CD4-positive, alpha-beta T cell (primary cell): ENCODE measurements around the gene CDKN2A. TPM values are rescaled to one million over a fixed set of nuclear protein-coding genes. Genes with fewer than 3 reads are reported as not detected.
A peak's percentile ranks its signal among the peaks of the same experiment; 100 is the strongest.

Source experiments
- ATAC-seq: fragments of 200-7000 bp; cut with Tn5 transposase; one replicate; pipeline ENCODE4 v1.10.0; 2022; ENCODE audit warnings: mild to moderate bottlenecking; ENCODE audit not compliant: poor library complexity
- CTCF ChIA-PET: fragments of 350-600 bp; sonication (Branson Sonifier 250); formaldehyde crosslinking; loops from one replicate; lab custom pipeline; 2021; ENCODE audit warnings: antibody characterized with exemption, inconsistent platforms; lab: Charles Lee
- POLR2A ChIA-PET: fragments of 350-600 bp; sonication (Branson Sonifier 250); formaldehyde crosslinking; loops from one replicate; lab custom pipeline; 2021; ENCODE audit warnings: antibody characterized with exemption, inconsistent platforms; lab: Charles Lee
- DNase-seq, 14 experiments: peaks; one replicate each; pipeline ENCODE4 v3.0.0-alpha.2; 2013 to 2020; ENCODE audit warnings: mixed read lengths in 2 of 14
- H3K27ac ChIP-seq, 2 donors: one replicate each; pipeline versions ENCODE4 v1.5.1 to v1.7.0; 2013; ENCODE audit warnings: low read length in 2 of 2, low read depth in 1 of 2, mild to moderate bottlenecking in 1 of 2
- H3K27me3 ChIP-seq, 2 experiments: 1 replicate in 1 of 2; 2 replicates in 1 of 2; pipeline versions ENCODE4 v1.6.1 to v1.7.0; 2013; ENCODE audit warnings: low read length in 2 of 2, control low read depth in 1 of 2, mild to moderate bottlenecking in 1 of 2, moderate library complexity in 1 of 2; ENCODE audit not compliant: insufficient read depth in 2 of 2, control insufficient read depth in 1 of 2
- H3K36me3 ChIP-seq: one replicate; pipeline ENCODE4 v1.6.1; 2013; ENCODE audit warnings: low read length, control low read depth; ENCODE audit not compliant: insufficient read depth
- H3K4me1 ChIP-seq: one replicate; pipeline ENCODE4 v1.6.1; 2013; ENCODE audit warnings: low read length, control low read depth; ENCODE audit not compliant: insufficient read depth
- H3K4me3 ChIP-seq: one replicate; pipeline ENCODE4 v1.5.1; 2013; ENCODE audit warnings: mild to moderate bottlenecking, low read length, moderate library complexity
- H3K9me3 ChIP-seq, 2 experiments: 1 replicate in 1 of 2; 2 replicates in 1 of 2; pipeline versions ENCODE4 v1.6.1 to v1.7.0; 2013; ENCODE audit warnings: low read length in 2 of 2, mild to moderate bottlenecking in 2 of 2, control low read depth in 1 of 2, moderate library complexity in 1 of 2; ENCODE audit not compliant: control insufficient read depth in 1 of 2, insufficient read depth in 1 of 2
- H3K27ac Mint-ChIP-seq: one replicate; pipeline ENCODE4 v1.8.0; 2020; ENCODE audit warnings: mixed read lengths
- H3K27me3 Mint-ChIP-seq: one replicate; pipeline ENCODE4 v1.8.0; 2021; ENCODE audit warnings: mixed read lengths
- H3K36me3 Mint-ChIP-seq: one replicate; pipeline ENCODE4 v1.8.0; 2021; ENCODE audit warnings: low read depth, mixed read lengths
- H3K4me1 Mint-ChIP-seq: one replicate; pipeline ENCODE4 v1.8.0; 2021; ENCODE audit warnings: low read depth, mixed read lengths
- H3K4me3 Mint-ChIP-seq: one replicate; pipeline ENCODE4 v1.8.0; 2020; ENCODE audit warnings: mild to moderate bottlenecking, mixed read lengths
- H3K9me3 Mint-ChIP-seq: one replicate; pipeline ENCODE4 v1.8.0; 2020; ENCODE audit warnings: mixed read lengths
- CTCF ChIP-seq: fragments of 200-600 bp; IDR thresholded peaks from one replicate; pipeline ENCODE4 v1.8.0; 2022; ENCODE audit warnings: antibody characterized with exemption, mild to moderate bottlenecking
- intact Hi-C, 2 experiments: fragments of 100-400 bp; cut with DNase I in 1 of 2; cut with micrococcal nuclease in 1 of 2; formaldehyde crosslinking; loops; one replicate each; pipeline versions ENCODE4 v1.15.1 to v1.9.0; 2023 to 2025; cut with DNase I, micrococcal nuclease
- total RNA-seq, 174 experiments: library from RNA in 2 of 174; stranded (reverse) in 2 of 174; gene quantifications; one replicate each; pipeline ENCODE4 v1.2.3 and lab custom pipeline; 2021 to 2026

CDKN2A gene
- total RNA-seq, 2 experiments from 2014 or later, result 0.71 to 0.89 TPM

- DNase-seq (peak in 13 of 14 experiments; percentile 37 to 86 (median 54)), ATAC-seq (peak; percentile 67)
- Mint-ChIP-seq H3K4me1 (peaks cover 23% of the 10 kb centered on the region), H3K27me3 (peaks cover 89% of the 10 kb centered on the region), H3K27ac (no peak within 1 kb of the TSS), H3K9me3 (no peaks in the 10 kb centered on the region), H3K36me3 (no peaks in the 10 kb centered on the region), H3K4me3 (peak within 1 kb of the TSS; percentile 68)
- H3K4me1 ChIP-seq, result peaks cover 25% of the 10 kb centered on the region
- peak; percentile 86 for TF ChIP-seq CTCF
- no peaks in the 10 kb centered on the region for H3K36me3 ChIP-seq
- POLR2A ChIA-PET, result interaction anchor here (0.6 to 2.6 kb wide), 7 partner anchors 14 to 207 kb away, joined by 3 to 19 read pairs (median 4); partner anchors contain the start of genes CDKN2A, CDKN2B-AS1 and MTAP
- peaks cover 41 to 73% of the 10 kb centered on the region in 2 experiments for H3K27me3 ChIP-seq
- intact Hi-C loops, result loop anchor here (1.0 to 5.0 kb wide), 3 partner anchors 37 to 196 kb away; no protein-coding TSS in a partner anchor
- no peak within 1 kb of the TSS for H3K27ac ChIP-seq
- H3K4me3 ChIP-seq, result peak within 1 kb of the TSS; percentile 60
- CTCF ChIA-PET, result interaction anchor here (0.6 to 3.6 kb wide), 25 partner anchors 9 to 215 kb away, joined by 3 to 37 read pairs (median 4); partner anchors contain the start of genes CDKN2A, CDKN2B-AS1 and MTAP
- H3K9me3 ChIP-seq, result peaks cover 0 to 15% of the 10 kb centered on the region in 2 experiments
Observed at GRCh38 chr9:22008717-22009505, 14.7 kb upstream of the CDKN2A start, which contains the start of gene CDKN2B. Gene CDKN2B (minus strand): TSS chr9:22009305. CDS start chr9:22008953, 352 bp downstream.

DNA sequence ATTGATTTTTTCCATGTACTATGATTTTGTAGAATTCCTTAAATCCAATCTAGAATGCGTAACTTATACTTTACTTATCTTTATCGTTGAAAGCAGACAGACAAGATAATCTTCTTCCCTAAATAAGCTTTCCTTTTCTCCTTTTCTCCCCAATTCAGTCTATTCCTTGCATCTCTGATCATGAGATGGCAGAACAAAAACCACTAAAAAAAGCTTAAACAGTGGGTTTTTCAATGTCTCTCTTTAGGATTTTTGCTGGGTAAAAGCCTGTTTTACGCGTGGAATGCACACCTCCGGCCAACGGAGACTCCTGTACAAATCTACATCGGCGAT, 14.2 kb upstream of the CDKN2A start:
- H3K4me1 Mint-ChIP-seq, result peaks cover 23% of the 10 kb centered on the region
- peaks cover 41 to 77% of the 10 kb centered on the region in 2 experiments for H3K27me3 ChIP-seq
- no peak overlapping the region for H3K27ac Mint-ChIP-seq
- peak overlapping the region; percentile 60 for H3K4me3 ChIP-seq
- ChIA-PET POLR2A (interaction anchor here (0.6 to 2.6 kb wide), 7 partner anchors 14 to 206 kb away, joined by 3 to 19 read pairs (median 4); partner anchors contain the start of genes CDKN2A, CDKN2B-AS1 and MTAP), CTCF (interaction anchor here (0.6 to 3.6 kb wide), 25 partner anchors 8 to 215 kb away, joined by 3 to 37 read pairs (median 4); partner anchors contain the start of genes CDKN2A, CDKN2B-AS1 and MTAP)
- H3K36me3 ChIP-seq, result no peaks in the 10 kb centered on the region
- H3K9me3 Mint-ChIP-seq, result no peaks in the 10 kb centered on the region
- H3K4me3 Mint-ChIP-seq, result peak overlapping the region; percentile 22
- H3K27me3 Mint-ChIP-seq, result peaks cover 90% of the 10 kb centered on the region
- H3K4me1 ChIP-seq, result peaks cover 25% of the 10 kb centered on the region
- no peak overlapping the region for H3K27ac ChIP-seq
- ATAC-seq (no peak), DNase-seq (no peak)
- H3K9me3 ChIP-seq, result peaks cover 0 to 15% of the 10 kb centered on the region in 2 experiments
- no peak for TF ChIP-seq CTCF
- intact Hi-C loops, result loop anchor here (1.0 to 5.0 kb wide), 2 partner anchors 36 to 195 kb away; no protein-coding TSS in a partner anchor
- no peaks in the 10 kb centered on the region for H3K36me3 Mint-ChIP-seq

DNA sequence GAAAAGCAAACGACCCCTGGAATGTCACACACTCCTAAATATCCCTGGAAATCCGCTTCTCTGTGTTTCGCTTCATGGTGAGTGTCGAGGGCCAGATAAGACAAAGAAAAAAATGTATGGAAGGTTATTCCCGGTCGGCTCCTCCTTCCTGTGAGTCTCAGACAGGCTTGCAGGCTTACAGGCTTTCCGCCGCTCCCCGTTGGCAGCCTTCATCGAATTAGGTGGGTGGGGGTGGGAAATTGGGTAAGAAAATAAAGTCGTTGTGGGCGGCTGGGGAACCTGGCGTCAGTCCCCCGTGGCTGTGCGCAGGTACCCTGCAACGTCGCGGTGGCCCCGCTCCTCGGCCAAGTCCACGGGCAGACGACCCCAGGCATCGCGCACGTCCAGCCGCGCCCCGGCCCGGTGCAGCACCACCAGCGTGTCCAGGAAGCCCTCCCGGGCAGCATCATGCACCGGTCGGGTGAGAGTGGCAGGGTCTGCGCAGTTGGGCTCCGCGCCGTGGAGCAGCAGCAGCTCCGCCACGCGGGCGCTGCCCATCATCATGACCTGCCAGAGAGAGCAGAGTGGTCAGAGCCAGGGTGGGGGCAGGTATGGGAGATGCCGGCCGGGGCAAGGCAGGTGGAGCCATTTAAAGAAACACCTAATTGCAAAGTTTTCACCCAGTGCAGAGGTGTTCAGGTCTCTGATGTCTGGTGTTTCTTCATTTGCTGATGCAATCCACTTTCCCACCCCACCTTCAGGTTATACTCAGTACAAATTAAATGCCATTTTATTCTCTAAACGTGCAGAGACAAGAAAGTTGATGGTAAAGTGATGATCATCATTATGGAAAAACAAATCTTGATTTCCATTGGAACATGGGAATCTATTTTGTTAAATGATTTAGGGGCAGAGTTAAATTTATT, 11.8 kb upstream of the CDKN2A start:
- Histone ChIP-seq H3K4me3 (no peak overlapping the region), H3K4me1 (peaks cover 25% of the 10 kb centered on the region), H3K27ac (no peak overlapping the region), H3K27me3 (peaks cover 41 to 92% of the 10 kb centered on the region in 2 experiments), H3K36me3 (no peaks in the 10 kb centered on the region), H3K9me3 (peaks cover 0 to 15% of the 10 kb centered on the region in 2 experiments)
- Mint-ChIP-seq H3K27me3 (peaks cover 93% of the 10 kb centered on the region), H3K4me3 (no peak overlapping the region), H3K36me3 (no peaks in the 10 kb centered on the region), H3K4me1 (peaks cover 23% of the 10 kb centered on the region), H3K9me3 (no peaks in the 10 kb centered on the region), H3K27ac (no peak overlapping the region)
- ChIA-PET CTCF (interaction anchor here (0.6 to 3.6 kb wide), 2 partner anchors 193 to 540 kb away, joined by 4 to 37 read pairs; no protein-coding TSS in a partner anchor), POLR2A (interaction anchor here (1.0 to 2.6 kb wide), 2 partner anchors 8 to 11 kb away, joined by 3 to 19 read pairs; partner anchors contain the start of genes CDKN2A and CDKN2B-AS1)
- intact Hi-C loops, result loop anchor here in 1 of 2 experiments (5.0 kb wide), 1 partner anchor 34 kb away; no protein-coding TSS in a partner anchor
- no peak for TF ChIP-seq CTCF
- ATAC-seq, result no peak
- no peak for DNase-seq
